ENCODE data around the gene ZBTB25.

ZBTB25 gene

GRCh38 chr14:64515053-64515452 is 11.4 kb upstream of the ZBTB25 start:
- DNase-seq, result no peak

GRCh38 chr14:64513271-64513670 is 9.6 kb upstream of the ZBTB25 start:
- DNase-seq, result no peak

- peak; percentile 44 for DNase-seq
These were observed 7.4 kb upstream of the ZBTB25 start for GRCh38 chr14:64510825-64511671.

GRCh38 chr14:64509036-64509435 is 5.4 kb upstream of the ZBTB25 start:
- DNase-seq, result no peak

GRCh38 chr14:64508215-64508776 is 4.7 kb upstream of the ZBTB25 start:
- DNase-seq, result no peak

GRCh38 chr14:64507376-64508156 is 3.9 kb upstream of the ZBTB25 start:
- DNase-seq, result no peak

GRCh38 chr14:64506721-64507120 is 3.1 kb upstream of the ZBTB25 start:
- no peak for DNase-seq

- DNase-seq, result peak; percentile 81
These were observed 1.5 kb upstream of the ZBTB25 start for GRCh38 chr14:64504897-64505794.

GRCh38 chr14:64504310-64504896 is 765 bp upstream of the ZBTB25 start, which contains the start of gene ZBTB1:
Gene ZBTB1, plus strand, starts transcription at chr14:64504770. Its CDS starts 16,735 bp downstream, at chr14:64521505.
- peak; percentile 83 for DNase-seq

GRCh38 chr14:64502887-64503433 is 678 bp downstream of the ZBTB25 start:
- no peak for DNase-seq

GRCh38 chr14:64502456-64502855 is 1.2 kb downstream of the ZBTB25 start:
- DNase-seq, result peak; percentile 40

- peak; percentile 28 for DNase-seq
These were observed 2.0 kb downstream of the ZBTB25 start for GRCh38 chr14:64501411-64502171.

- no peak for DNase-seq
These were observed 3.5 kb downstream of the ZBTB25 start for GRCh38 chr14:64500088-64500487.

GRCh38 chr14:64496764-64497163 is 6.9 kb downstream of the ZBTB25 start:
- DNase-seq, result no peak

- no peak for DNase-seq
These were observed 8.4 kb downstream of the ZBTB25 start for GRCh38 chr14:64495252-64495651.

- no peak for DNase-seq
These were observed 10.2 kb downstream of the ZBTB25 start for GRCh38 chr14:64493455-64493854.

- no peak for DNase-seq
These were observed 12.0 kb downstream of the ZBTB25 start for GRCh38 chr14:64491637-64492036.

GRCh38 chr14:64488590-64489099 is 15.0 kb downstream of the ZBTB25 start:
- no peak for DNase-seq

GRCh38 chr14:64478634-64479250 is 24.9 kb downstream of the ZBTB25 start:
- DNase-seq, result no peak

- DNase-seq, result no peak
These were observed 27.2 kb downstream of the ZBTB25 start for GRCh38 chr14:64476438-64476837.
